Regular cardiac myocyte (primary cell): Measurements from ENCODE around the gene OGDH. TPM values are rescaled to one million over a fixed set of nuclear protein-coding genes. Genes with fewer than 3 reads are reported as not detected.

Experiments
- total RNA-seq: library from RNA; depleted of rRNA; stranded (reverse); fragments of >200 nt; gene quantifications from 2 replicates; pipeline ENCODE4 v1.2.3, GENCODE V29; 2014

The OGDH gene
- 75.8 and 102 TPM in 2 replicates for total RNA-seq

GRCh38 chr7:44606341-44607140 lies at the start of gene OGDH:
Gene OGDH, plus strand, starts transcription at chr7:44606627. Its CDS starts 17,717 bp downstream, at chr7:44624344.

GRCh38 chr7:44573464-44574286 lies 32.8 kb upstream of the OGDH start, which contains the start of gene DDX56:
Gene DDX56, minus strand, starts transcription at chr7:44573908. Its CDS starts 13 bp downstream, at chr7:44573895.

DNA sequence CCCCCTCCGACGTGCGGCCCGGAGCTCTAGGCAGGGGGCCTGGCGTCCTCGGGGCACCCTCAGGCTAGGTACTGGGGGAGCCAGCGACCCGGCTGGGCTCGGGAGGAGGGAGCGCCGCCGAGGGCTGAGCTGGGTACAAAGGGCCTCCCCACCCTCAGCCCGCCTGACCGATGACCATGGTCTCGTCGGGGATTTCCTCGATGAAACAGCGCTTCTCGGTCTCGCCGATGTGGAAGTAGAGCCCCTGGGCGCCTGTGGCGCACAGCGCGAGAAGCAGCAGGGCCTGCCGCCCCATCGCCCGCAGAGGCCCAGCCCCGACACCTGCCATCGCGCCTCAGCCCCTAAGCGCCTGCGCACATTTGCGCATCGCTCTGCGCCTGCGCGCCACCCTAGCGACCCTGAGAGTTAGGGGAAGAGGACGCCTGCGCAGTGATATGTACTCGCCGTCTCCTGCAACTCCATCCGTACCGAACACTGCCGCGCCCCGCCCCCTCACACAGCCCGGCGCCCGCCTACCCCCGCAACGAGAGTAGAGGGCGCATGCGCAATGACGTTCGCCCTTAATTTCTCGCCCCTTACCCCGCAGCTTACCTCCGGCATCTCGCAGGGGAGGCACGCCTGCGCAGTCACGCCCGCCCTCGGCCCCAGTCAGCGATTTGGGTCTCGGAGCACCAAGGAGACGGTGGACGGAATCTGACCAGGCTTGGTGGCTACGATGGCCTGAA lies 24.4 kb upstream of the OGDH start, which contains the start of gene TMED4:
Gene TMED4, minus strand, starts transcription at position 353 of the 725 bp plus-strand sequence. Its CDS starts 25 bp downstream, at position 328.

GRCh38 chr7:44748045-44748947 lies 141.9 kb downstream of the OGDH start, which contains the start of gene ZMIZ2:
Gene ZMIZ2, plus strand, starts transcription at chr7:44748847. Its CDS starts 7,403 bp downstream, at chr7:44756250.

Other genes with a start within 250 kb of the OGDH start
- 74.1 and 77.6 TPM in 2 replicates for gene NUDCD3, start 116.0 kb upstream of the OGDH start, total RNA-seq
- under 0.01 TPM in 2 replicates for gene NPC1L1, start 65.3 kb upstream of the OGDH start, total RNA-seq
- gene DDX56, start 32.7 kb upstream of the OGDH start, total RNA-seq, result 48.8 and 83.2 TPM in 2 replicates
- gene TMED4, start 24.4 kb upstream of the OGDH start, total RNA-seq, result 96.8 and 235 TPM in 2 replicates
- gene ZMIZ2, start 142.2 kb downstream of the OGDH start, total RNA-seq, result 5.0 and 11.0 TPM in 2 replicates
- gene PPIA, start 190.1 kb downstream of the OGDH start, total RNA-seq, result 2,035 and 2,476 TPM in 2 replicates
- 106 and 221 TPM in 2 replicates for gene H2AZ2, start 241.5 kb downstream of the OGDH start, total RNA-seq